ENCODE data around the gene GARNL3.

GRCh38 chr9:127262602-127263001 lies 2.0 kb upstream of the GARNL3 start:
- TF ChIP-seq, protein P1, sequence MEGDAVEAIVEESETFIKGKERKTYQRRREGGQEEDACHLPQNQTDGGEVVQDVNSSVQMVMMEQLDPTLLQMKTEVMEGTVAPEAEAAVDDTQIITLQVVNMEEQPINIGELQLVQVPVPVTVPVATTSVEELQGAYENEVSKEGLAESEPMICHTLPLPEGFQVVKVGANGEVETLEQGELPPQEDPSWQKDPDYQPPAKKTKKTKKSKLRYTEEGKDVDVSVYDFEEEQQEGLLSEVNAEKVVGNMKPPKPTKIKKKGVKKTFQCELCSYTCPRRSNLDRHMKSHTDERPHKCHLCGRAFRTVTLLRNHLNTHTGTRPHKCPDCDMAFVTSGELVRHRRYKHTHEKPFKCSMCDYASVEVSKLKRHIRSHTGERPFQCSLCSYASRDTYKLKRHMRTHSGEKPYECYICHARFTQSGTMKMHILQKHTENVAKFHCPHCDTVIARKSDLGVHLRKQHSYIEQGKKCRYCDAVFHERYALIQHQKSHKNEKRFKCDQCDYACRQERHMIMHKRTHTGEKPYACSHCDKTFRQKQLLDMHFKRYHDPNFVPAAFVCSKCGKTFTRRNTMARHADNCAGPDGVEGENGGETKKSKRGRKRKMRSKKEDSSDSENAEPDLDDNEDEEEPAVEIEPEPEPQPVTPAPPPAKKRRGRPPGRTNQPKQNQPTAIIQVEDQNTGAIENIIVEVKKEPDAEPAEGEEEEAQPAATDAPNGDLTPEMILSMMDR (IDR thresholded peaks at IDR 0.05; ENCODE audit: poor library complexity, severe bottlenecking): no peak
- TF ChIP-seq EP300 (conservative IDR thresholded peaks at IDR 0.05; ENCODE audit: poor library complexity, severe bottlenecking): no peak
- TF ChIP-seq POLR2AphosphoS5 (IDR thresholded peaks at IDR 0.05): no peak
- no peak for TF ChIP-seq EZH2 (IDR thresholded peaks at IDR 0.05; ENCODE audit: borderline replicate concordance, insufficient read depth, low read length, poor library complexity, severe bottlenecking)
- TF ChIP-seq TAF1 (IDR thresholded peaks at IDR 0.05; ENCODE audit: low read depth): no peak
- no peak for TF ChIP-seq REST (IDR thresholded peaks at IDR 0.05; ENCODE audit: borderline replicate concordance)
- no peak for TF ChIP-seq MXI1 (conservative IDR thresholded peaks at IDR 0.05; ENCODE audit: poor library complexity, severe bottlenecking)
- no peak for TF ChIP-seq SMC3 (conservative IDR thresholded peaks at IDR 0.05; ENCODE audit: poor library complexity)

All from neural cell (in vitro differentiated cells).